Kidney epithelial cell (primary cell): Measurements from ENCODE around the gene MISP. TPM values are rescaled to one million over a fixed set of nuclear protein-coding genes. Genes with fewer than 3 reads are reported as not detected.
A peak's percentile ranks its signal among the peaks of the same experiment; 100 is the strongest.

Experiments used
- DNase-seq: peaks from one replicate; pipeline ENCODE4 v3.0.0-alpha.2; 2010; ENCODE audit warnings: low read depth
- H3K27me3 ChIP-seq: 2 replicates; pipeline ENCODE4 v1.6.0; 2011; ENCODE audit warnings: low read length; ENCODE audit not compliant: control insufficient read depth, insufficient read depth
- H3K36me3 ChIP-seq: 2 replicates; pipeline ENCODE4 v1.5.1; 2011; ENCODE audit warnings: low read length; ENCODE audit not compliant: control insufficient read depth, insufficient read depth
- H3K4me3 ChIP-seq: 2 replicates; pipeline ENCODE4 v1.5.1; 2011; ENCODE audit warnings: low read depth, mild to moderate bottlenecking, control low read depth, low read length
- CTCF ChIP-seq: IDR thresholded peaks from 2 replicates; pipeline ENCODE4 v1.5.1; 2011; ENCODE audit warnings: mild to moderate bottlenecking, moderate library complexity, low read length, control low read depth, inconsistent platforms; ENCODE audit not compliant: insufficient read depth, poor library complexity, severe bottlenecking
- total RNA-seq: library from RNA; depleted of rRNA; stranded (reverse); fragments of >200 nt; gene quantifications from 2 replicates; pipeline ENCODE4 v1.2.3, GENCODE V29; 2015

The MISP gene
- total RNA-seq, 1 donor from 2014 or later: 45.6 TPM

GRCh38 chr19:798415-799075 lies 47.6 kb downstream of the MISP start:
- no peaks in the 10 kb centered on the region for H3K27me3 ChIP-seq
- TF ChIP-seq CTCF: no peak
- no peak for DNase-seq
- H3K36me3 ChIP-seq: peaks cover 4% of the 10 kb centered on the region
- H3K4me3 ChIP-seq: peak overlapping the region; percentile 89

- Histone ChIP-seq H3K4me3 (peak overlapping the region; percentile 89), H3K36me3 (peaks cover 6% of the 10 kb centered on the region), H3K27me3 (no peaks in the 10 kb centered on the region)
- TF ChIP-seq CTCF: peak; percentile 10
- DNase-seq: no peak
Measured at GRCh38 chr19:799076-799881, 48.4 kb downstream of the MISP start.

- Histone ChIP-seq H3K36me3 (peaks cover 7% of the 10 kb centered on the region), H3K27me3 (no peaks in the 10 kb centered on the region), H3K4me3 (peak overlapping the region; percentile 19)
- DNase-seq: peak; percentile 25
- no peak for TF ChIP-seq CTCF
Measured at GRCh38 chr19:800360-801029, 49.6 kb downstream of the MISP start.

- Histone ChIP-seq H3K36me3 (peaks cover 7% of the 10 kb centered on the region), H3K4me3 (peak overlapping the region; percentile 19), H3K27me3 (no peaks in the 10 kb centered on the region)
- TF ChIP-seq CTCF: no peak
- no peak for DNase-seq
Measured at GRCh38 chr19:801030-801860, 50.3 kb downstream of the MISP start.

GRCh38 chr19:801861-802497 lies 51.1 kb downstream of the MISP start:
- Histone ChIP-seq H3K36me3 (peaks cover 9% of the 10 kb centered on the region), H3K4me3 (peak overlapping the region; percentile 19), H3K27me3 (no peaks in the 10 kb centered on the region)
- no peak for DNase-seq
- TF ChIP-seq CTCF: no peak
